ENCODE measurements around the gene SMTN. TPM values are rescaled to one million over a fixed set of nuclear protein-coding genes. Genes with fewer than 3 reads are reported as not detected.

SMTN gene
- total RNA-seq, 1 experiment from 2014 or later, result 23.5 TPM

DNA sequence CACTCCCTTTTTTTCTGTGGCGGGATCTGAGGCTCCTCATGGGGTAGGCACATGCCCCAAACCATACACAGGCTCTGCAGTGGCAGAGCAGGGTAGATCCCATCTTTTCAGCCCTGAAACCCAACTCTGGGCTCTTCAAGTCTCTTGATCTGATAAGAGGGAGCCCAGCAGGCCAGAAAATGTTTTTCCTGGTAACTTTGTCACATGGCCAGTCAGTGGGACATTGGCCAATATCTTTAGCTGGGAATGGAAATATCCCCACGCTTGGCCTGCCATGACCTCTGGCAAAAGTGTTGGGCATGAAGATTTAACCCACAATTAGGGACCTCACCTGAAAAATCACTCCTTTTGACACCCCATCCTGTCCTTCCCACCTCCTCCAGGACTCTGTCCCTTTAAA lies 49.8 kb downstream of the SMTN start:
- Histone ChIP-seq H3K4me1 (ENCODE audit: low read length) (peaks cover 28% of the 10 kb centered on the region), H3K9me2 (replicated peaks; ENCODE audit: insufficient read depth, low read length) (no peaks in the 10 kb centered on the region), H3K27ac (ENCODE audit: low read length) (no peak overlapping the region), H4K20me1 (ENCODE audit: insufficient read depth, low read depth, low read length) (no peaks in the 10 kb centered on the region), H2AFZ (ENCODE audit: low read length) (no peak overlapping the region), H3K36me3 (ENCODE audit: insufficient read depth, low read length) (no peaks in the 10 kb centered on the region), H3K27me3 (ENCODE audit: low read length) (no peaks in the 10 kb centered on the region), H3K4me3 (ENCODE audit: low read length) (no peak overlapping the region), H3K4me2 (ENCODE audit: low read depth, low read length, poor library complexity, severe bottlenecking) (no peak overlapping the region), H3K9ac (ENCODE audit: low read length) (no peak overlapping the region), H3K79me2 (ENCODE audit: low read length) (no peaks in the 10 kb centered on the region), H3K9me3 (ENCODE audit: low read length) (no peaks in the 10 kb centered on the region)
- no peak for DNase-seq

DNA sequence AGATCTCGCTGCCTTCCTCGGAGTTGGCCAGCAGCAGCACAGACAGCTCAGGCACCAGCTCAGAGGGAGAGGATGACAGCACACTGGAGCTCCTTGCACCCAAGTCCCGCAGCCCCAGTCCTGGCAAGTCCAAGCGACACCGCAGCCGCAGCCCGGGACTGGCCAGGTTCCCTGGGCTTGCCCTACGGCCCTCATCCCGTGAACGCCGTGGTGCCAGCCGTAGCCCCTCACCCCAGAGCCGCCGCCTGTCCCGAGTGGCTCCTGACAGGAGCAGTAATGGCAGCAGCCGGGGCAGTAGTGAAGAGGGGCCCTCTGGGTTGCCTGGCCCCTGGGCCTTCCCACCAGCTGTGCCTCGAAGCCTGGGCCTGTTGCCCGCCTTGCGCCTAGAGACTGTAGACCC lies 52.8 kb downstream of the SMTN start:
- H3K9me3 ChIP-seq (ENCODE audit: low read length), result no peaks in the 10 kb centered on the region
- no peak overlapping the region for H3K4me2 ChIP-seq (ENCODE audit: low read depth, low read length, poor library complexity, severe bottlenecking)
- no peak overlapping the region for H3K27ac ChIP-seq (ENCODE audit: low read length)
- no peak overlapping the region for H2AFZ ChIP-seq (ENCODE audit: low read length)
- H3K4me3 ChIP-seq (ENCODE audit: low read length), result no peak overlapping the region
- H3K9ac ChIP-seq (ENCODE audit: low read length), result no peak overlapping the region
- H3K36me3 ChIP-seq (ENCODE audit: insufficient read depth, low read length), result no peaks in the 10 kb centered on the region
- H3K79me2 ChIP-seq (ENCODE audit: low read length), result no peaks in the 10 kb centered on the region
- H3K9me2 ChIP-seq (replicated peaks; ENCODE audit: insufficient read depth, low read length), result no peaks in the 10 kb centered on the region
- no peaks in the 10 kb centered on the region for H3K4me1 ChIP-seq (ENCODE audit: low read length)
- no peak for DNase-seq
- no peaks in the 10 kb centered on the region for H3K27me3 ChIP-seq (ENCODE audit: low read length)
- no peaks in the 10 kb centered on the region for H4K20me1 ChIP-seq (ENCODE audit: insufficient read depth, low read depth, low read length)

DNA sequence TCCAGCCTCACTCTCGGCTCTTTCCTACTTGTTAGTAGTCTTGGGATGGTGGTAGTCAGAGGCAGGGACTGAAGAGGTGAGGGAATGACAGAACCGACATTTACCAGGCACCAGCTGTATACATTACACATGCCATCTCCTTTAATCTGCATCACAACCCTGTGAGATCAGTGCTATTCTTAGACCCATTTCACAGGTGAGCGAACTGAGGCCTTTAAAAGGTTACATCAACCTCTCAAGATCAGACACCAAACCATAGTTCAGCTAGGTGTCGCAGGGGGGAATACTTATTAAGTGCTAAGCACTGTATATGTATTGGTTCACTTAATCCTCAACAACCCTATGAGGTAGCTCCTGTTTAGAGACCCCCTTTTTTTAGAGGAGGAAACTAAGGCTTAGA lies 53.6 kb downstream of the SMTN start:
- H3K4me1 ChIP-seq (ENCODE audit: low read length), result no peaks in the 10 kb centered on the region
- H3K9me3 ChIP-seq (ENCODE audit: low read length), result no peaks in the 10 kb centered on the region
- DNase-seq, result no peak
- no peaks in the 10 kb centered on the region for H3K36me3 ChIP-seq (ENCODE audit: insufficient read depth, low read length)
- H4K20me1 ChIP-seq (ENCODE audit: insufficient read depth, low read depth, low read length), result no peaks in the 10 kb centered on the region
- no peak overlapping the region for H3K27ac ChIP-seq (ENCODE audit: low read length)
- no peaks in the 10 kb centered on the region for H3K27me3 ChIP-seq (ENCODE audit: low read length)
- no peak overlapping the region for H2AFZ ChIP-seq (ENCODE audit: low read length)
- no peaks in the 10 kb centered on the region for H3K9me2 ChIP-seq (replicated peaks; ENCODE audit: insufficient read depth, low read length)
- no peak overlapping the region for H3K4me2 ChIP-seq (ENCODE audit: low read depth, low read length, poor library complexity, severe bottlenecking)
- H3K79me2 ChIP-seq (ENCODE audit: low read length), result no peaks in the 10 kb centered on the region
- H3K9ac ChIP-seq (ENCODE audit: low read length), result no peak overlapping the region
- H3K4me3 ChIP-seq (ENCODE audit: low read length), result no peak overlapping the region

DNA sequence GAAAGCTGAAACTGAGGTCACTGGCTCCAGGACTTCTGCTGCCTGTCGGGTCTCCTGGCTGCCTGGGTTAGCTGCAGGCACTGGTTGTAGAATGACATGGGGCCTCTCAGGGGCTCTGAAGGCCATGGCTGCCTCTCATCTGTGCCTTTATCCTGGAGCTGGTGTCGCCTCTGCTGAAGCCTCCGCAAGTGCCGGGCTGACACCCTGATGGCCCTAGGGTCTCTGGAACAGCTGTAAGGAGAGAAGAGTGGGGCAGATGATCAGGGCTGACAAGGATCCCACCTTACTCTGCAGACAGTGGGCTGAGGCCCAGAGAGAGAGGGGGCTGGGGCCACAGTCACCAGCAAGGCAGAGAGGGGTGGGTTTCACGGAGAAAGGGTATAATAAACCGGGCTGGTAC lies 54.6 kb downstream of the SMTN start:
- Histone ChIP-seq H3K79me2 (ENCODE audit: low read length) (no peaks in the 10 kb centered on the region), H2AFZ (ENCODE audit: low read length) (no peak overlapping the region), H3K9me2 (replicated peaks; ENCODE audit: insufficient read depth, low read length) (no peaks in the 10 kb centered on the region), H3K36me3 (ENCODE audit: insufficient read depth, low read length) (no peaks in the 10 kb centered on the region), H3K9me3 (ENCODE audit: low read length) (no peaks in the 10 kb centered on the region), H3K4me1 (ENCODE audit: low read length) (no peaks in the 10 kb centered on the region), H3K27ac (ENCODE audit: low read length) (no peak overlapping the region), H3K4me2 (ENCODE audit: low read depth, low read length, poor library complexity, severe bottlenecking) (no peak overlapping the region), H3K27me3 (ENCODE audit: low read length) (no peaks in the 10 kb centered on the region), H4K20me1 (ENCODE audit: insufficient read depth, low read depth, low read length) (no peaks in the 10 kb centered on the region), H3K4me3 (ENCODE audit: low read length) (no peak overlapping the region), H3K9ac (ENCODE audit: low read length) (no peak overlapping the region)
- DNase-seq, result no peak

DNA sequence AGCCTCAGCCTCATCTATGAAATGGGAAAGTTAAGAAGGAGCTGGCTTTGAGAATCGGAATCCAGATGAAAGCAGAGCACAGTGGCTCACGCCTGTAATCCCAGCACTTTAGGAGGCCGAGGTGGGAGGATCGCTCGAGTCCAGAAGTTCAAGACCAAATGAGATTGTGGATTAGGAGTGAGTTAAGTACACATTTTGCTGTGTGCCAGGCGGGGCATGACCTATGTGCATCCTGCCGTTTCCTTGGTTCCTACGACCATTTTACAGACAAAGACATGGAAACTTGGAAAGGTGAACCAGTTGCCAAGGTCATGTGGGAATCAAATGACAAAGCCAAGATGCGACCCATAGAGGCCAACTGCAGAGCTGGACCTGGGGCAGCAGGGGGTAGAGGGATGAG lies 55.0 kb downstream of the SMTN start:
- Histone ChIP-seq H3K9me3 (ENCODE audit: low read length) (no peaks in the 10 kb centered on the region), H3K4me3 (ENCODE audit: low read length) (no peak overlapping the region), H3K4me2 (ENCODE audit: low read depth, low read length, poor library complexity, severe bottlenecking) (no peak overlapping the region), H3K9ac (ENCODE audit: low read length) (no peak overlapping the region), H3K4me1 (ENCODE audit: low read length) (no peaks in the 10 kb centered on the region), H4K20me1 (ENCODE audit: insufficient read depth, low read depth, low read length) (no peaks in the 10 kb centered on the region), H3K9me2 (replicated peaks; ENCODE audit: insufficient read depth, low read length) (no peaks in the 10 kb centered on the region), H2AFZ (ENCODE audit: low read length) (no peak overlapping the region), H3K27me3 (ENCODE audit: low read length) (no peaks in the 10 kb centered on the region), H3K79me2 (ENCODE audit: low read length) (no peaks in the 10 kb centered on the region), H3K36me3 (ENCODE audit: insufficient read depth, low read length) (no peaks in the 10 kb centered on the region), H3K27ac (ENCODE audit: low read length) (no peak overlapping the region)
- no peak for DNase-seq

DNA sequence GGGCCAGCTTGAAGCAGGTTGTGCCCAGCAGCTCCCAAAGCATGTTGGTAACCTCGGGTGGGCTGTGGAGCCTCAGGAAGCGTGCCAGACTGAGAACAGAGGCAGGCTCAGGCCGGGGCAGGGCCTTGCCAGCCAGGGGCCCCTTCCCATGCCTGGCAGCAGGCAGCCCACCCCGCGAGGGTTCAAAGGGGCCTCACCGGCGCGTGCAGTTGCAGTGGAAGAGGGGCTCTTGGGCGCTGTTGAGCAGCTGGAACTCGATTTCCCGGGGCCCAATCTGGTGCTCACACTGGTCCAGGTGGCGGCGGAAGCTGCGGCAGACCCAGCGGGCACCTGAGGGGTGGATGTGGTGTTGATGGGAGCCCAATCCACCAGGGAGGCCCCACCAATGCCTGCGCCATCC lies 55.6 kb downstream of the SMTN start:
- no peak overlapping the region for H3K27ac ChIP-seq (ENCODE audit: low read length)
- no peak for DNase-seq
- H3K27me3 ChIP-seq (ENCODE audit: low read length), result no peaks in the 10 kb centered on the region
- H3K36me3 ChIP-seq (ENCODE audit: insufficient read depth, low read length), result no peaks in the 10 kb centered on the region
- H3K9me3 ChIP-seq (ENCODE audit: low read length), result no peaks in the 10 kb centered on the region
- no peak overlapping the region for H3K9ac ChIP-seq (ENCODE audit: low read length)
- no peak overlapping the region for H3K4me3 ChIP-seq (ENCODE audit: low read length)
- no peaks in the 10 kb centered on the region for H3K9me2 ChIP-seq (replicated peaks; ENCODE audit: insufficient read depth, low read length)
- H3K4me2 ChIP-seq (ENCODE audit: low read depth, low read length, poor library complexity, severe bottlenecking), result no peak overlapping the region
- no peaks in the 10 kb centered on the region for H4K20me1 ChIP-seq (ENCODE audit: insufficient read depth, low read depth, low read length)
- no peaks in the 10 kb centered on the region for H3K79me2 ChIP-seq (ENCODE audit: low read length)
- H2AFZ ChIP-seq (ENCODE audit: low read length), result no peak overlapping the region
- no peaks in the 10 kb centered on the region for H3K4me1 ChIP-seq (ENCODE audit: low read length)

DNA sequence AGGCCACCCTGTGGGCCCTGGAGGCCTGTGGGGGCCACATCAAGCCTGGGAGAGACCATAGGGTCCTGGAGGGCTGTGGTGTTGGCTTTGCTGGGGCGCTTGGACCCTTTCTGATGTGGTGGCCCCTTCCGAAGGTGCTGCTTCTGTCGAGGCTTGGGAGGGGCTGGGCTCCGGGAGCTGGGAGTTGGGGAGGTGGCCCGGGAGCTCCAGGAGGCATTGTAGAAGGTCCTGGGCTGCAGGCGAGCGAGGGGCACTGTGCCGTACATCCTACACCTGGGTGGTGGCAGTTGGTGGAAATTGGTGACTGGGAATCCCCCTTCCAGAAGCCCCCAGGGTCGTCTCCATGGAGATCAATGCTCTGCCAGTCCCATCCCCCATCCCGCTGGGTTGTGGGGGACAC lies 56.6 kb downstream of the SMTN start:
- Histone ChIP-seq H3K79me2 (ENCODE audit: low read length) (no peaks in the 10 kb centered on the region), H3K4me2 (ENCODE audit: low read depth, low read length, poor library complexity, severe bottlenecking) (no peak overlapping the region), H3K27me3 (ENCODE audit: low read length) (no peaks in the 10 kb centered on the region), H4K20me1 (ENCODE audit: insufficient read depth, low read depth, low read length) (no peaks in the 10 kb centered on the region), H3K9ac (ENCODE audit: low read length) (no peak overlapping the region), H2AFZ (ENCODE audit: low read length) (no peak overlapping the region), H3K4me3 (ENCODE audit: low read length) (no peak overlapping the region), H3K9me2 (replicated peaks; ENCODE audit: insufficient read depth, low read length) (no peaks in the 10 kb centered on the region), H3K36me3 (ENCODE audit: insufficient read depth, low read length) (no peaks in the 10 kb centered on the region), H3K9me3 (ENCODE audit: low read length) (no peaks in the 10 kb centered on the region), H3K27ac (ENCODE audit: low read length) (no peak overlapping the region), H3K4me1 (ENCODE audit: low read length) (no peaks in the 10 kb centered on the region)
- DNase-seq, result no peak

DNA sequence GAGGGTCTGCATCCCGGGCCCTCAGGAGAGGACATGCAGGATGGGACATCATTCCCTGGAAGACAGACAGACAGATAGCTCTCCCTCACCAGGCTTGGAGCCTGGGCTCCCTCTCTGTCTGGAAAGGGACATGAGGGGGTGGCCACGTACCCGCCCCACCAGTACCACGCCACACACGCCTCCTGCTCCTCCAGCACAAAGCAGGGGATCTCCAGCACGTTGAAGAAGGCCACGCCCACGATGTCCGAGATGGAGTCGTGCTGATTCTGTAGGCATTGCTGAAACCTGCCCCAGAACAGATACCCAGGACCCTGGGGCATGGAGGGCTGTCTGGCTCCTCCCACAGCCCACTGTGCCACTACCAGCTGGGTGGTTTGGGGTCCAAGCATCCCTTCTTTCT lies 57.0 kb downstream of the SMTN start:
- Histone ChIP-seq H3K27me3 (ENCODE audit: low read length) (no peaks in the 10 kb centered on the region), H3K79me2 (ENCODE audit: low read length) (no peaks in the 10 kb centered on the region), H3K27ac (ENCODE audit: low read length) (no peak overlapping the region), H3K36me3 (ENCODE audit: insufficient read depth, low read length) (no peaks in the 10 kb centered on the region), H3K9me2 (replicated peaks; ENCODE audit: insufficient read depth, low read length) (no peaks in the 10 kb centered on the region), H4K20me1 (ENCODE audit: insufficient read depth, low read depth, low read length) (no peaks in the 10 kb centered on the region), H3K4me1 (ENCODE audit: low read length) (no peaks in the 10 kb centered on the region), H2AFZ (ENCODE audit: low read length) (no peak overlapping the region), H3K9me3 (ENCODE audit: low read length) (no peaks in the 10 kb centered on the region), H3K4me2 (ENCODE audit: low read depth, low read length, poor library complexity, severe bottlenecking) (no peak overlapping the region), H3K4me3 (ENCODE audit: low read length) (no peak overlapping the region), H3K9ac (ENCODE audit: low read length) (no peak overlapping the region)
- DNase-seq, result no peak

DNA sequence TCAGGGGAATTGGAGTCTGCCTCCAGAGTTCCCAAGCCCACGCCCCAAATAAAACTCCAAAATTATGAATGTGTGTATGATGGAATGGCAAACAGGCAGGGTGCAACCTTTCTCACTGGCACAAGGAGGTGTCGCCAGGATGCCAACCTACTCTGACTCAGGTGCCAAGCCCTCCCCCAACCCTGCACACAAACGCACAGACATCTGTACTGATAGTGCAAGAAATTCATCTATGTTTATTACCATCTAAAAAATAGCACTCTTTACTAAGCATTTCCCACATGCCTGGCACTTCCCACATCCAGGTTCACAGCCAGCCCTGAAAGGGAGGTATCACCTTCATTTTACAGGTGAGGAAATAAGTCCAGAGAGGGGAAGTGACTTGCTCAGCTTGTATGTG lies 57.9 kb downstream of the SMTN start:
- Histone ChIP-seq H3K27ac (ENCODE audit: low read length) (no peak overlapping the region), H3K4me3 (ENCODE audit: low read length) (no peak overlapping the region), H3K27me3 (ENCODE audit: low read length) (no peaks in the 10 kb centered on the region), H2AFZ (ENCODE audit: low read length) (no peak overlapping the region), H3K9me2 (replicated peaks; ENCODE audit: insufficient read depth, low read length) (no peaks in the 10 kb centered on the region), H3K9ac (ENCODE audit: low read length) (no peak overlapping the region), H3K79me2 (ENCODE audit: low read length) (no peaks in the 10 kb centered on the region), H3K36me3 (ENCODE audit: insufficient read depth, low read length) (no peaks in the 10 kb centered on the region), H3K4me2 (ENCODE audit: low read depth, low read length, poor library complexity, severe bottlenecking) (no peak overlapping the region), H3K9me3 (ENCODE audit: low read length) (no peaks in the 10 kb centered on the region), H3K4me1 (ENCODE audit: low read length) (no peaks in the 10 kb centered on the region), H4K20me1 (ENCODE audit: insufficient read depth, low read depth, low read length) (no peaks in the 10 kb centered on the region)
- no peak for DNase-seq
